SK-N-SH (cell line): Measurements from ENCODE around the gene HSF4. TPM values are rescaled to one million over a fixed set of nuclear protein-coding genes. Genes with fewer than 3 reads are reported as not detected.

Experiments used
- CTCF ChIA-PET: fragments of 300-600, 350-600 bp; formaldehyde crosslinking; extraction: SDS; loops from one replicate; lab custom pipeline; 2021; lab: Yijun Ruan, JAX
- POLR2A ChIA-PET: fragments of 350-600 bp; sonication (Branson Sonifier 250); formaldehyde crosslinking; extraction: SDS; loops from one replicate; lab custom pipeline; 2020; ENCODE audit warnings: antibody characterized with exemption, inconsistent platforms; lab: Yijun Ruan, JAX
- DNase-seq: peaks from one replicate; pipeline ENCODE4 v3.0.0; 2012
- H2AFZ ChIP-seq: fragments of 200-600 bp; sonication (generic); 2 replicates; pipeline ENCODE4 v1.8.1; 2016; ENCODE audit warnings: antibody characterized with exemption, mild to moderate bottlenecking, low read depth
- H3F3A ChIP-seq: fragments of 200-600 bp; sonication (generic); replicated peaks from 2 replicates; pipeline ENCODE3; 2016; ENCODE audit warnings: antibody characterized with exemption, mild to moderate bottlenecking; ENCODE audit not compliant: insufficient read depth
- H3K27ac ChIP-seq, 2 experiments: fragments of 200-500 bp in 1 of 2; fragments of 200-600 bp in 1 of 2; sonication (Bioruptor generic) in 1 of 2; sonication (generic), shearing (Covaris generic) in 1 of 2; 2 replicates each; pipeline versions ENCODE4 v1.5.1 to v1.6.1; 2014 to 2016; ENCODE audit warnings: low read depth in 2 of 2, inconsistent platforms in 1 of 2, low read length in 1 of 2, mild to moderate bottlenecking in 1 of 2, mixed read lengths in 1 of 2
- H3K27me3 ChIP-seq: fragments of 200-600 bp; sonication (generic), shearing (Covaris generic); 2 replicates; pipeline ENCODE4 v1.6.1; 2016; ENCODE audit warnings: mixed run types; ENCODE audit not compliant: insufficient read depth
- H3K36me3 ChIP-seq, 2 experiments: fragments of 200-500 bp in 1 of 2; fragments of 200-600 bp in 1 of 2; sonication (Bioruptor generic) in 1 of 2; sonication (generic) in 1 of 2; replicated peaks in 1 of 2; 2 replicates each; pipeline versions ENCODE3 to v1.5.1; 2014 to 2016; ENCODE audit warnings: low read length in 1 of 2, mild to moderate bottlenecking in 1 of 2; ENCODE audit not compliant: insufficient read depth in 2 of 2, control insufficient read depth in 1 of 2
- H3K4me1 ChIP-seq, 2 experiments: fragments of 200-500 bp in 1 of 2; fragments of 200-600 bp in 1 of 2; sonication (Bioruptor generic) in 1 of 2; sonication (generic), shearing (Covaris generic) in 1 of 2; 2 replicates each; pipeline versions ENCODE4 v1.5.1 to v1.6.1; 2014 to 2016; ENCODE audit warnings: low read depth in 1 of 2, low read length in 1 of 2, mixed run types in 1 of 2; ENCODE audit not compliant: insufficient read depth in 2 of 2, control insufficient read depth in 1 of 2
- H3K4me2 ChIP-seq: fragments of 200-600 bp; sonication (generic), shearing (Covaris generic); 2 replicates; pipeline ENCODE4 v1.6.1; 2017; ENCODE audit warnings: mixed run types
- H3K4me3 ChIP-seq, 2 experiments: fragments of 200-500 bp in 1 of 2; fragments of 200-600 bp in 1 of 2; sonication (Bioruptor generic) in 1 of 2; sonication (generic), shearing (Covaris generic) in 1 of 2; 2 replicates each; pipeline versions ENCODE4 v1.5.1 to v1.8.1; 2014 to 2016; ENCODE audit warnings: low read depth in 2 of 2, inconsistent platforms in 1 of 2, low read length in 1 of 2, mild to moderate bottlenecking in 1 of 2, mixed read lengths in 1 of 2, moderate library complexity in 1 of 2
- H3K79me2 ChIP-seq: fragments of 200-600 bp; sonication (generic); 2 replicates; pipeline ENCODE4 v1.8.1; 2017; ENCODE audit warnings: mild to moderate bottlenecking; ENCODE audit not compliant: insufficient read depth
- H3K9ac ChIP-seq: fragments of 200-600 bp; sonication (generic); 2 replicates; pipeline ENCODE4 v1.6.1; 2017; ENCODE audit warnings: mixed run types
- H3K9me2 ChIP-seq: fragments of 200-600 bp; sonication (generic); 2 replicates; pipeline ENCODE4 v1.6.1; 2017; ENCODE audit warnings: mixed run types
- H3K9me3 ChIP-seq: fragments of 200-600 bp; sonication (generic); 2 replicates; pipeline ENCODE4 v1.6.1; 2017; ENCODE audit warnings: mixed run types, mild to moderate bottlenecking, moderate library complexity
- H4K20me1 ChIP-seq: fragments of 200-600 bp; sonication (generic); 2 replicates; pipeline ENCODE4 v1.6.1; 2017; ENCODE audit warnings: mild to moderate bottlenecking, mixed run types; ENCODE audit not compliant: insufficient read depth
- EP300 ChIP-seq, 2 experiments: IDR thresholded peaks; 2 replicates each; pipeline versions ENCODE4 v1.4.0 to v1.6.1; 2012; ENCODE audit warnings: borderline replicate concordance in 1 of 2, low read depth in 1 of 2, low read length in 1 of 2
- FOSL2 ChIP-seq: IDR thresholded peaks from 2 replicates; pipeline ENCODE4 v1.4.0; 2012; ENCODE audit warnings: low read depth, mild to moderate bottlenecking, moderate library complexity, borderline replicate concordance
- JUND ChIP-seq: IDR thresholded peaks from 2 replicates; pipeline ENCODE4 v1.4.0; 2012
- MAX ChIP-seq: IDR thresholded peaks from 2 replicates; pipeline ENCODE4 v1.4.0; 2012; ENCODE audit warnings: low read depth
- PBX3 ChIP-seq: IDR thresholded peaks from 2 replicates; pipeline ENCODE4; 2012
- RCOR1 ChIP-seq: fragments of 150-350 bp; IDR thresholded peaks from 2 replicates; pipeline ENCODE4 v1.6.1; 2017; ENCODE audit warnings: antibody characterized with exemption, low read length
- REST ChIP-seq: IDR thresholded peaks from 2 replicates; pipeline ENCODE4 v1.6.1; 2012; ENCODE audit warnings: mild to moderate bottlenecking, low read depth, low read length, moderate library complexity
- SMC3 ChIP-seq: IDR thresholded peaks from 2 replicates; pipeline ENCODE4 v1.6.1; 2012; ENCODE audit warnings: low read depth, low read length, improper control_type of control experiment
- TCF12 ChIP-seq: IDR thresholded peaks from 2 replicates; pipeline ENCODE4 v1.4.0; 2012
- WGBS: methylation state at CpG from one replicate; pipeline ENCODE4 v1.1.6; 2017; ENCODE audit warnings: low lambda C conversion rate; 5-methylcytosine and 5-hydroxymethylcytosine counted together
- polyA plus RNA-seq, 3 experiments: library from polyadenylated mRNA; depleted of rRNA; stranded (reverse); fragments of >200 nt; gene quantifications; 2 replicates each; pipeline ENCODE4 v1.2.3, GENCODE V29; 2012

HSF4 gene
- polyA plus RNA-seq, 1 of the 3 experiments (the other 2 are of a cell fraction): 33.4 TPM

- Histone ChIP-seq H3K9ac (peak overlapping the region; percentile 28; the same call in 1 of the 2 replicates), H3K79me2 (peaks cover 83% of the 10 kb centered on the region)
These were observed 48.9 kb upstream of the HSF4 start for GRCh38 chr16:67115639-67116038.

More at GRCh38 chr16:67115639-67116038, 48.9 kb upstream of the HSF4 start:
- Histone ChIP-seq H3K27me3 (no peaks in the 10 kb centered on the region), H3K4me2 (peak overlapping the region; percentile 26), H4K20me1 (peaks cover 8% of the 10 kb centered on the region), H3F3A (peaks cover 19% of the 10 kb centered on the region), H3K9me2 (no peaks in the 10 kb centered on the region)
- ChIA-PET POLR2A (no interaction called here), CTCF (interaction anchor here (0.6 to 1.8 kb wide), 5 partner anchors 13 to 157 kb away, joined by 3 to 7 read pairs (median 3); partner anchors contain the start of gene CES3)
- 63% methylated on average over 7 of the region's 7 CpGs for WGBS
- TF ChIP-seq RCOR1 (no peak), FOSL2 (peak; percentile 86), EP300 (IDR thresholded peaks at IDR 0.05; ENCODE audit: borderline replicate concordance in 1 of 2, low read depth in 1 of 2, low read length in 1 of 2) (no peak), MAX (peak; percentile 49; the same call in 1 of the 2 replicates), TCF12 (peak; percentile 59), PBX3 (peak; percentile 18; the same call in 1 of the 2 replicates), JUND (peak; percentile 84), REST (0 out of 2 replicates have a peak, but pooled peaks have one; percentile 18), SMC3 (no peak)
- TF ChIP-seq, all 33 proteins: peak for 6
- H3K4me1 ChIP-seq: peaks cover 6 to 11% of the 10 kb centered on the region in 2 experiments; a peak in 2 of 4 replicates
- no peak overlapping the region for H3K4me3 ChIP-seq
- no peak overlapping the region for H2AFZ ChIP-seq
- peak overlapping the region in 1 of 2 experiments; percentile 77; a peak in 2 of 4 replicates for H3K27ac ChIP-seq
- no peaks in the 10 kb centered on the region for H3K9me3 ChIP-seq
- no peak for DNase-seq
- H3K36me3 ChIP-seq: peaks cover 5 to 7% of the 10 kb centered on the region in 2 experiments
